ENCODE results near the gene POU6F2. TPM values are rescaled to one million over a fixed set of nuclear protein-coding genes. Genes with fewer than 3 reads are reported as not detected.

Gene POU6F2
- total RNA-seq: under 1 TPM in 2 of 4 donors, not detected in 2; 0.31 to 0.66 TPM

- Histone ChIP-seq H3K27me3 (peaks cover 45% of the 10 kb centered on the region), H3K4me3 (no peak within 1 kb of the TSS), H3K27ac (no peak within 1 kb of the TSS), H3K36me3 (no peaks in the 10 kb centered on the region), H3K4me1 (peaks cover 0 to 6% (median 0%) of the 10 kb centered on the region in 3 donors), H3K9me3 (no peaks in the 10 kb centered on the region)
- TF ChIP-seq CTCF (IDR thresholded peaks at IDR 0.05): no peak
- TF ChIP-seq POLR2A (IDR thresholded peaks at IDR 0.05): no peak
- TF ChIP-seq POLR2AphosphoS5 (IDR thresholded peaks at IDR 0.05): no peak
- TF ChIP-seq EP300 (IDR thresholded peaks at IDR 0.05): no peak
- WGBS, 2 donors (ENCODE audit: low coverage in 1 of 2): 55 to 76% methylated on average over 7 of the region's 7 CpGs
- no peak for ATAC-seq
Measured at GRCh38 chr7:38977685-38978084, at the start of gene POU6F2. POU6F2 (plus strand) TSS chr7:38977909; CDS start chr7:38977954, 45 bp downstream.

- Histone ChIP-seq H3K4me1 (no peaks in the 10 kb centered on the region), H3K27ac (no peak overlapping the region), H3K27me3 (no peaks in the 10 kb centered on the region), H3K36me3 (no peaks in the 10 kb centered on the region), H3K4me3 (no peak overlapping the region), H3K9me3 (no peaks in the 10 kb centered on the region)
- WGBS, 2 donors (ENCODE audit: low coverage in 1 of 2): 79 to 80% methylated on average over 3 of the region's 3 CpGs
- no peak for ATAC-seq
- TF ChIP-seq CTCF (IDR thresholded peaks at IDR 0.05) (no peak), EP300 (IDR thresholded peaks at IDR 0.05) (no peak), POLR2A (IDR thresholded peaks at IDR 0.05) (no peak), POLR2AphosphoS5 (IDR thresholded peaks at IDR 0.05) (no peak)
Measured at GRCh38 chr7:38928506-38928905, 49.2 kb upstream of the POU6F2 start.

GRCh38 chr7:38929460-38930171 is 48.1 kb upstream of the POU6F2 start:
- H3K4me3 ChIP-seq: no peak overlapping the region
- ATAC-seq: no peak
- no peaks in the 10 kb centered on the region for H3K36me3 ChIP-seq
- H3K4me1 ChIP-seq: no peaks in the 10 kb centered on the region
- WGBS, 2 donors (ENCODE audit: low coverage in 1 of 2): 61 to 84% methylated on average over 4 to 7 of the region's 7 CpGs
- no peaks in the 10 kb centered on the region for H3K27me3 ChIP-seq
- H3K27ac ChIP-seq: no peak overlapping the region
- no peaks in the 10 kb centered on the region for H3K9me3 ChIP-seq
- no peak for TF ChIP-seq EP300 (IDR thresholded peaks at IDR 0.05)

GRCh38 chr7:38932509-38933168 is 45.1 kb upstream of the POU6F2 start:
- no peak for ATAC-seq
- Histone ChIP-seq H3K36me3 (no peaks in the 10 kb centered on the region), H3K4me1 (no peaks in the 10 kb centered on the region), H3K27me3 (no peaks in the 10 kb centered on the region), H3K4me3 (no peak overlapping the region), H3K9me3 (no peaks in the 10 kb centered on the region), H3K27ac (no peak overlapping the region)
- WGBS, 2 donors (ENCODE audit: low coverage in 1 of 2): 32 to 54% methylated on average over 4 to 6 of the region's 6 CpGs
- TF ChIP-seq CTCF (IDR thresholded peaks at IDR 0.05): peak; percentile 25 to 77 (median 46)
- TF ChIP-seq POLR2A (IDR thresholded peaks at IDR 0.05): no peak

GRCh38 chr7:38934051-38934450 is 43.7 kb upstream of the POU6F2 start:
- H3K4me3 ChIP-seq: no peak overlapping the region
- no peaks in the 10 kb centered on the region for H3K9me3 ChIP-seq
- no peaks in the 10 kb centered on the region for H3K36me3 ChIP-seq
- TF ChIP-seq POLR2AphosphoS5 (IDR thresholded peaks at IDR 0.05): no peak
- TF ChIP-seq EP300 (IDR thresholded peaks at IDR 0.05): no peak
- TF ChIP-seq CTCF (IDR thresholded peaks at IDR 0.05): no peak
- TF ChIP-seq POLR2A (IDR thresholded peaks at IDR 0.05): no peak
- H3K27ac ChIP-seq: no peak overlapping the region
- H3K4me1 ChIP-seq: no peaks in the 10 kb centered on the region
- WGBS, 2 donors (ENCODE audit: low coverage in 1 of 2): 68 to 90% methylated on average over 2 to 3 of the region's 3 CpGs
- no peak for ATAC-seq
- H3K27me3 ChIP-seq: no peaks in the 10 kb centered on the region
